Smooth muscle cell of bladder (primary cell): ENCODE data around the gene CLDN24. TPM values are rescaled to one million over a fixed set of nuclear protein-coding genes. Genes with fewer than 3 reads are reported as not detected.

Source experiments
- total RNA-seq: library from RNA; depleted of rRNA; stranded (reverse); fragments of >200 nt; gene quantifications from 2 replicates; pipeline ENCODE4 v1.2.3, GENCODE V29; 2014

CLDN24 gene
- total RNA-seq: not detected in 2 replicates

GRCh38 chr4:183322326-183322725, at the start of gene CLDN24:
Gene CLDN24 (minus strand): TSS chr4:183322426. CDS start chr4:183322426, 0 bp downstream.

GRCh38 chr4:183320211-183321059, 1.8 kb downstream of the CLDN24 start, which contains the start of gene CLDN22:
Gene CLDN22 (minus strand): TSS chr4:183320276. CDS start chr4:183320218, 58 bp downstream.

Other genes starting within 250 kb of the CLDN24 start
- 26.3 and 31.2 TPM in 2 replicates for gene WWC2, start 223.2 kb downstream of the CLDN24 start, total RNA-seq
- gene CLDN22, start 2.1 kb downstream of the CLDN24 start, total RNA-seq: not detected in 2 replicates
- gene CDKN2AIP, start 122.2 kb upstream of the CLDN24 start, total RNA-seq: 10.2 and 13.6 TPM in 2 replicates
- gene ING2, start 182.6 kb upstream of the CLDN24 start, total RNA-seq: 4.1 and 9.1 TPM in 2 replicates